Measurements from ENCODE around the gene PRDM12. TPM values are rescaled to one million over a fixed set of nuclear protein-coding genes. Genes with fewer than 3 reads are reported as not detected.

Gene PRDM12
- total and polyA plus RNA-seq, 2 of the 8 experiments (the other 6 are each of a cell fraction or from before 2014, with no cell fraction given): 0.14 to 0.22 TPM

DNA sequence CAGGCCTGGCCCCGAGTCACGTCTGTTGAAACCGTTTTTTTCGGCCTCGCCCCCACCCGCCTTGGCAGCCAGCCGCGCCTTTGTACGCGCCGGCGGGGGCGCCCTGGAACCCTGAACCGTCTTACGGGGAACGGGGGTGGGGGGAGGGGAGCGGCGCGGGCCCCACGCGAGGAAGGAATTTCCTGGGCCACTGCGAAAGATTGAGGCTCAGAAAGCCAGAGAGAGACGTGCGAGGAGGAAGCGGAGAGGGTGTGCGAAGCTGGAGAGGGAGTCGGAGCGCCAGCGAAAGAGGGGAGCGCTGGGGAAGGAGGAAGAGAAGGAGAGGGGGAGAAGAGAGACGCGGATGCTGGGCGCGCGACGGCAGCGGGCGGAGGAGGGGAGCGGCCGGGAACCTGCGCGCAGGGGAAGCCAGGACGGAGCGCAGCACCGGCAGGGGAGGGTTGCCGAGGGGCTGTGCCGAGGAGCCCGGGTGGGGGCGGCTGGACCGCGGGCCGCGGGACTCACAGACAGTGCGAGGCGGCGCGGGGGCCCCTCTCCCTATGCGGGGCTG is 4.6 kb upstream of the PRDM12 start (continued):
- TF ChIP-seq EP300 (IDR thresholded peaks at IDR 0.05; ENCODE audit: borderline replicate concordance in 1 of 2, low read depth in 2 of 2, low read length in 2 of 2) (no peak), CBX5 (IDR thresholded peaks at IDR 0.05; ENCODE audit: low read depth, low read length) (no peak), CREB1 (IDR thresholded peaks at IDR 0.05) (0 out of 2 replicates have a peak, but pooled peaks have one; percentile 24), CTBP2 (IDR thresholded peaks at IDR 0.05; ENCODE audit: borderline replicate concordance, insufficient read depth, insufficient read length, low read length) (no peak), ASH2L (IDR thresholded peaks at IDR 0.05; ENCODE audit: low read length) (peak; percentile 39), SP4 (IDR thresholded peaks at IDR 0.05; ENCODE audit: low read length) (no peak), KDM4A (IDR thresholded peaks at IDR 0.05; ENCODE audit: low read depth, low read length, severe bottlenecking) (peak; percentile 28), RAD21 (IDR thresholded peaks at IDR 0.05 in 1 of 2, conservative IDR thresholded peaks at IDR 0.05 in 1 of 2; ENCODE audit: low read depth in 2 of 2, low read length in 2 of 2) (peak in 1 of 2 experiments; percentile 7; a peak in 1 of 4 replicates), RNF2 (IDR thresholded peaks at IDR 0.05; ENCODE audit: borderline replicate concordance, low read depth, low read length, missing control alignments, poor library complexity, severe bottlenecking) (peak; percentile 59), SIX5 (IDR thresholded peaks at IDR 0.05; ENCODE audit: low read depth, low read length) (no peak), NRF1 (IDR thresholded peaks at IDR 0.05; ENCODE audit: low read depth, low read length) (no peak), JUND (IDR thresholded peaks at IDR 0.05; ENCODE audit: low read length) (no peak), SP1 (IDR thresholded peaks at IDR 0.05; ENCODE audit: low read depth, low read length) (no peak), CHD1 (IDR thresholded peaks at IDR 0.05; ENCODE audit: low read depth, low read length) (no peak), TEAD4 (IDR thresholded peaks at IDR 0.05; ENCODE audit: low read depth, low read length) (0 out of 2 replicates have a peak, but pooled peaks have one; percentile 1), FOSL1 (IDR thresholded peaks at IDR 0.05; ENCODE audit: insufficient read depth, low read depth, low read length) (no peak), POLR2AphosphoS5 (IDR thresholded peaks at IDR 0.05; ENCODE audit: low read depth, low read length) (no peak), KDM5A (IDR thresholded peaks at IDR 0.05; ENCODE audit: low read length) (no peak), EZH2 (IDR thresholded peaks at IDR 0.05; ENCODE audit: low read depth, low read length, severe bottlenecking) (no peak), SIN3A (conservative IDR thresholded peaks at IDR 0.05 in 1 of 2, IDR thresholded peaks at IDR 0.05 in 1 of 2; ENCODE audit: low read depth in 1 of 2, low read length in 2 of 2) (0 out of 4 replicates have a peak, but pooled peaks of 1 of the 2 experiments have one; percentile 41), NANOG (IDR thresholded peaks at IDR 0.05; ENCODE audit: insufficient read depth, low read depth, low read length, poor library complexity, severe bottlenecking) (no peak), RXRA (IDR thresholded peaks at IDR 0.05; ENCODE audit: insufficient read depth, low read depth, low read length) (no peak)
